A549 (cell line): ENCODE results near the gene CUL9. TPM values are rescaled to one million over a fixed set of nuclear protein-coding genes. Genes with fewer than 3 reads are reported as not detected.

Experiments used
- ATAC-seq, 2 experiments: fragments of 200-7000 bp in 1 of 2; fragments of >200 bp in 1 of 2; cut with Nextera tagmentation in 1 of 2; cut with Tn5 transposase in 1 of 2; 3 replicates each; pipeline versions ENCODE4 v1.8.0 to v1.9.1; 2018 to 2020; ENCODE audit warnings: mild to moderate bottlenecking in 1 of 2, moderate library complexity in 1 of 2
- CTCF ChIA-PET: fragments of 300-600 bp; sonication (Branson Sonifier 250); formaldehyde crosslinking; extraction: SDS; loops from one replicate; lab custom pipeline; 2021; ENCODE audit warnings: antibody characterized with exemption, inconsistent platforms; lab: Yijun Ruan, JAX
- POLR2A ChIA-PET: fragments of 350-600 bp; formaldehyde crosslinking; extraction: SDS; loops from one replicate; lab custom pipeline; 2021; ENCODE audit warnings: antibody characterized with exemption, inconsistent platforms; lab: Yijun Ruan, JAX
- DNase-seq, 2 experiments: peaks; one replicate each; pipeline versions ENCODE4 v3.0.0 to v3.0.0-alpha.2; 2011 to 2016; ENCODE audit warnings: low read depth in 1 of 2, low spot score in 1 of 2
- FAIRE-seq: peaks from 2 replicates; lab custom pipeline; 2011; peaks lifted over from hg19 to GRCh38; lab: Jason Lieb, UNC
- H3K27ac ChIP-seq, 2 experiments: fragments of >200 bp; sonication (Bioruptor Twin); formaldehyde crosslinking; 3 replicates each; pipeline ENCODE4 v1.5.1; 2016 to 2017
- H3K4me1 ChIP-seq: fragments of >200 bp; sonication (Bioruptor Twin); formaldehyde crosslinking; 3 replicates; pipeline ENCODE4 v1.6.1; 2016
- H3K4me2 ChIP-seq: fragments of >200 bp; sonication (Bioruptor Twin); formaldehyde crosslinking; 3 replicates; pipeline ENCODE4 v1.6.1; 2016
- H3K4me3 ChIP-seq: fragments of >200 bp; sonication (Bioruptor Twin); formaldehyde crosslinking; 3 replicates; pipeline ENCODE4 v1.5.1; 2016
- H3K9me3 ChIP-seq: fragments of >200 bp; sonication (Bioruptor Twin); formaldehyde crosslinking; 3 replicates; pipeline ENCODE4 v1.6.1; 2016
- ATOH8 ChIP-seq: fragments of 250-450 bp; sonication (Bioruptor Pico); IDR thresholded peaks from 2 replicates; pipeline ENCODE4 v1.5.0; 2020; ENCODE audit warnings: low read depth, mild to moderate bottlenecking, moderate library complexity
- CBX8 ChIP-seq: fragments of 200-600 bp; sonication (generic); IDR thresholded peaks from 2 replicates; pipeline ENCODE4 v1.6.1; 2016
- CEBPB ChIP-seq, 2 experiments: fragments of >200 bp in 1 of 2; sonication (Bioruptor Twin) in 1 of 2; formaldehyde crosslinking in 1 of 2; IDR thresholded peaks; 2 replicates each; pipeline ENCODE4 v1.6.1; 2012 to 2016
- CHD4 ChIP-seq: fragments of 200-600 bp; sonication (generic); IDR thresholded peaks from 2 replicates; pipeline ENCODE4 v1.6.1; 2016; ENCODE audit warnings: antibody characterized with exemption, mild to moderate bottlenecking, borderline replicate concordance
- E2F6 ChIP-seq: IDR thresholded peaks from 2 replicates; pipeline ENCODE4 v1.6.1; 2012; ENCODE audit warnings: low read depth, borderline replicate concordance
- EHF ChIP-seq: fragments of 250-450 bp; sonication (Bioruptor Pico); IDR thresholded peaks from 2 replicates; pipeline ENCODE4 v1.5.0; 2020; ENCODE audit warnings: mild to moderate bottlenecking
- EHMT2 ChIP-seq: fragments of 200-600 bp; sonication (generic); IDR thresholded peaks from 2 replicates; pipeline ENCODE4 v1.6.1; 2016; ENCODE audit warnings: antibody characterized with exemption, low read depth, mild to moderate bottlenecking, moderate library complexity
- ESRRA ChIP-seq: fragments of 150-350 bp; IDR thresholded peaks from 2 replicates; pipeline ENCODE4 v1.6.1; 2014; ENCODE audit warnings: mild to moderate bottlenecking, low read length, borderline replicate concordance
- FOSB ChIP-seq: fragments of 250-450 bp; sonication (Bioruptor Pico); IDR thresholded peaks from 2 replicates; pipeline ENCODE4 v1.5.0; 2020; ENCODE audit warnings: mild to moderate bottlenecking, moderate library complexity
- FOSL2 ChIP-seq, 2 experiments: fragments of 450-650 bp in 1 of 2; fragments of >200 bp in 1 of 2; sonication (Bioruptor Twin) in 1 of 2; formaldehyde crosslinking; IDR thresholded peaks; 2 replicates each; pipeline versions ENCODE4 v1.5.0 to v1.6.1; 2016 to 2020; ENCODE audit warnings: mild to moderate bottlenecking in 1 of 2, moderate library complexity in 1 of 2
- HEYL ChIP-seq: fragments of 250-450 bp; sonication (Bioruptor Pico); IDR thresholded peaks from 2 replicates; pipeline ENCODE4 v1.8.0; 2021; ENCODE audit warnings: mild to moderate bottlenecking, moderate library complexity
- HOXA7 ChIP-seq: fragments of 250-450 bp; sonication (Bioruptor Pico); IDR thresholded peaks from 2 replicates; pipeline ENCODE4 v1.5.0; 2020; ENCODE audit warnings: mild to moderate bottlenecking, moderate library complexity
- HOXB5 ChIP-seq: fragments of 250-450 bp; sonication (Bioruptor Pico); IDR thresholded peaks from 2 replicates; pipeline ENCODE4 v1.5.0; 2020; ENCODE audit warnings: mild to moderate bottlenecking, moderate library complexity
- MAZ ChIP-seq: fragments of 150-350 bp; IDR thresholded peaks from 2 replicates; pipeline ENCODE4 v1.6.1; 2014; ENCODE audit warnings: antibody characterized with exemption, low read depth, low read length, borderline replicate concordance
- NFE2L2 ChIP-seq: fragments of 150-350 bp; conservative IDR thresholded peaks from 2 replicates; pipeline ENCODE4 v1.6.1; 2014; ENCODE audit warnings: low read length
- NPAS2 ChIP-seq: fragments of 250-450 bp; sonication (Bioruptor Pico); IDR thresholded peaks from 2 replicates; pipeline ENCODE4 v1.8.0; 2022; ENCODE audit warnings: mild to moderate bottlenecking, moderate library complexity, borderline replicate concordance
- POLR2A ChIP-seq: IDR thresholded peaks from 2 replicates; pipeline ENCODE4 v1.6.1; 2012; ENCODE audit warnings: mild to moderate bottlenecking, low read length
- POLR2AphosphoS2 ChIP-seq: conservative IDR thresholded peaks from 2 replicates; pipeline ENCODE4 v1.6.1; 2012; ENCODE audit warnings: low read length, improper control_type of control experiment, inconsistent platforms
- RAD21 ChIP-seq, 2 experiments: fragments of >200 bp in 1 of 2; sonication (Bioruptor Twin) in 1 of 2; formaldehyde crosslinking in 1 of 2; IDR thresholded peaks in 1 of 2; conservative IDR thresholded peaks in 1 of 2; 2 replicates in 1 of 2; 3 replicates in 1 of 2; pipeline ENCODE4 v1.6.1; 2012 to 2018; ENCODE audit warnings: inconsistent platforms in 1 of 2
- RCOR1 ChIP-seq: fragments of 150-350 bp; IDR thresholded peaks from 2 replicates; pipeline ENCODE4 v1.6.1; 2014; ENCODE audit warnings: antibody characterized with exemption, low read length, low read depth
- SREBF2 ChIP-seq: fragments of 450-650 bp; IDR thresholded peaks from 2 replicates; pipeline ENCODE4 v1.6.1; 2014; ENCODE audit warnings: mild to moderate bottlenecking, moderate library complexity
- ZFP36 ChIP-seq: fragments of 450-650 bp; IDR thresholded peaks from 2 replicates; pipeline ENCODE4 v1.6.1; 2014; ENCODE audit warnings: borderline replicate concordance; ENCODE audit not compliant: partially characterized antibody
- ZNF302 ChIP-seq: fragments of 250-450 bp; sonication (Bioruptor Pico); IDR thresholded peaks from 2 replicates; pipeline ENCODE4 v1.9.0; 2021; ENCODE audit warnings: inconsistent platforms, mild to moderate bottlenecking, moderate library complexity
- ZSCAN20 ChIP-seq: fragments of 250-450 bp; sonication (Bioruptor Pico); IDR thresholded peaks from 2 replicates; pipeline ENCODE4 v1.8.0; 2022; ENCODE audit warnings: mild to moderate bottlenecking, moderate library complexity
- WGBS: methylation state at CpG from one replicate; pipeline ENCODE4 v1.1.6; 2017; ENCODE audit errors: missing lambda C conversion rate; 5-methylcytosine and 5-hydroxymethylcytosine counted together
- polyA plus RNA-seq, 4 experiments: library from polyadenylated mRNA; depleted of rRNA in 3 of 4; stranded (reverse); fragments of >200 nt; fragmentation: RNase III in 1 of 4; extraction: RNeasy Plus Mini Kit Qiagen cat#74134 plus additional on column Dnase treatment in 1 of 4; gene quantifications; 2 replicates in 3 of 4; 3 replicates in 1 of 4; pipeline ENCODE4 v1.2.3, GENCODE V29; 2011 to 2017
- TF ChIP-seq, protein P1 (sequence below): fragments of 150-350 bp; IDR thresholded peaks from 2 replicates; pipeline ENCODE4 v1.6.1; 2014; ENCODE audit warnings: low read depth, mild to moderate bottlenecking, low read length

CUL9 gene
- polyA plus RNA-seq, 2 of the 4 experiments (the other 2 are of a cell fraction), result 11.3 to 12.5 TPM

DNA sequence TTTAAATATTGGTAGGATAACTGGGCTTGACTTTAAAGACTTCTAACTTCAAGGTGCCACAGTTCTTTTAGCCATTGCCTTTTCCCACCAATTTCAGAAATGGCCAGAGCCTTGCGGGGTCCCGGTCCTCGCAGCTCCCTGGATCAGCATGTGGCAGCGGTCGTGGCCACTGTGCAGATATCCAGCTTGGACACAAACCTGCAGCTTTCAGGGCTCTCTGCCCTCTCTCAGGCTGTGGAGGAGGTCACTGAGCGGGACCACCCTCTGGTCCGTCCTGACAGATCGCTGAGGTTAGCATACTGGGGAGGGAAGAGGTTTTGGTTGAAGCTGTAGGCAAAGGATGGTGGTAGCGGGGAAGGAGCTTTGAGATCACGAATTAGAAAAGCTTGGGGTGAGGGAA lies 6.4 kb downstream of the CUL9 start (continued):
- no peak for TF ChIP-seq ZFP36
- TF ChIP-seq ZNF302 (CRISPR knock-in tag), result no peak
- no peak for TF ChIP-seq HEYL (CRISPR knock-in tag)
- no peak for TF ChIP-seq FOSB (CRISPR knock-in tag)
- no peak for TF ChIP-seq POLR2A

- WGBS, result 93% methylated on average over 6 of the region's 6 CpGs
- no peak for ATAC-seq
- ChIA-PET POLR2A (no interaction called here), CTCF (no interaction called here)
- Histone ChIP-seq H3K27ac (no peak overlapping the region), H3K4me1 (no peaks in the 10 kb centered on the region), H3K4me2 (no peak overlapping the region), H3K9me3 (no peaks in the 10 kb centered on the region), H3K4me3 (no peak overlapping the region)
- no peak for FAIRE-seq
- TF ChIP-seq NFE2L2 (no peak), E2F6 (no peak), HOXA7 (CRISPR knock-in tag) (no peak)
- DNase-seq, result no peak
Observed at GRCh38 chr6:43189776-43190304, 7.8 kb downstream of the CUL9 start.

- FAIRE-seq (no peak), DNase-seq (no peak), ATAC-seq (no peak)
- Histone ChIP-seq H3K27ac (no peak overlapping the region), H3K4me1 (no peaks in the 10 kb centered on the region), H3K4me3 (no peak overlapping the region), H3K4me2 (no peak overlapping the region), H3K9me3 (no peaks in the 10 kb centered on the region)
- POLR2A ChIA-PET, result no interaction called here
- 95% methylated on average over 9 of the region's 9 CpGs for WGBS
- TF ChIP-seq SREBF2 (no peak), CEBPB (IDR thresholded peaks at IDR 0.05) (no peak), HOXB5 (CRISPR knock-in tag) (no peak), NPAS2 (CRISPR knock-in tag) (no peak), FOSB (CRISPR knock-in tag) (no peak), CHD4 (no peak), FOSL2 (IDR thresholded peaks at IDR 0.05) (no peak), FOSL2 (CRISPR knock-in tag; IDR thresholded peaks at IDR 0.05) (no peak), POLR2A (no peak), ESRRA (no peak), E2F6 (no peak), EHF (no peak), HOXA7 (CRISPR knock-in tag) (no peak)
- CTCF ChIA-PET, result no interaction called here
Observed at GRCh38 chr6:43192911-43193310, 10.9 kb downstream of the CUL9 start.

DNA sequence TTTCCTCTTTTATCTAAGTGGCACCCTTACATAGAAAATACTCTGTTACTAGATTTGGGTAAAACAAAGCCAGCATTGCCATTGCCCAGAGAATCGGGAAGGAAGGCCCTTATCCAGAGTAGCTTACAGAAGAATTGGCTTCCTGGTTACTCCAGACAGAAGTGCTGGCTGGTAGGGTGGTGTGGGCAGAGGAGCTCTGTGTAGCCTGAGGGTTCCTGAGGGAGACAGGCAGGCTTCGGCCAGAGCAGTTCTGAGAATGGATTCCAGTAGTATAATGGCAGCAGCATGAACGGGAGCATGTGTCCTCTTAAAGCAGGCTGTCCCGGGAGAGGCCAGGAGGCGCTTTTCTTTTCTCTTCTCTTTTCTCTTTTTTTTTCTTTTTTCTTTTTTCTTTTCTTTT lies 11.9 kb downstream of the CUL9 start:
- Histone ChIP-seq H3K4me2 (no peak overlapping the region), H3K4me1 (no peaks in the 10 kb centered on the region), H3K4me3 (no peak overlapping the region)
- FAIRE-seq (no peak), DNase-seq (no peak)
- POLR2A ChIA-PET, result no interaction called here
- TF ChIP-seq NFE2L2 (no peak), HEYL (CRISPR knock-in tag) (no peak), CEBPB (IDR thresholded peaks at IDR 0.05) (no peak), FOSB (CRISPR knock-in tag) (no peak), ATOH8 (CRISPR knock-in tag) (no peak), HOXA7 (CRISPR knock-in tag) (no peak), POLR2AphosphoS2 (no peak), EHF (no peak), ZSCAN20 (CRISPR knock-in tag) (no peak), ZNF302 (CRISPR knock-in tag) (no peak), CBX8 (no peak), EHMT2 (no peak), CHD4 (no peak), SREBF2 (no peak), MAZ (no peak), RAD21 (conservative IDR thresholded peaks at IDR 0.05 in 1 of 2, IDR thresholded peaks at IDR 0.05 in 1 of 2) (no peak), E2F6 (no peak), RCOR1 (no peak)
- TF ChIP-seq, protein P1, sequence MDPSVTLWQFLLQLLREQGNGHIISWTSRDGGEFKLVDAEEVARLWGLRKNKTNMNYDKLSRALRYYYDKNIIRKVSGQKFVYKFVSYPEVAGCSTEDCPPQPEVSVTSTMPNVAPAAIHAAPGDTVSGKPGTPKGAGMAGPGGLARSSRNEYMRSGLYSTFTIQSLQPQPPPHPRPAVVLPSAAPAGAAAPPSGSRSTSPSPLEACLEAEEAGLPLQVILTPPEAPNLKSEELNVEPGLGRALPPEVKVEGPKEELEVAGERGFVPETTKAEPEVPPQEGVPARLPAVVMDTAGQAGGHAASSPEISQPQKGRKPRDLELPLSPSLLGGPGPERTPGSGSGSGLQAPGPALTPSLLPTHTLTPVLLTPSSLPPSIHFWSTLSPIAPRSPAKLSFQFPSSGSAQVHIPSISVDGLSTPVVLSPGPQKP, result no peak
- TF ChIP-seq, all 56 proteins: peak for 0
- CTCF ChIA-PET, result interaction anchor here (0.8 to 1.2 kb wide), 2 partner anchors 11 to 26 kb away, joined by 3 to 4 read pairs; no protein-coding TSS in a partner anchor
- no peaks in the 10 kb centered on the region for H3K9me3 ChIP-seq
- 93% methylated on average over 5 of the region's 5 CpGs for WGBS
- no peak overlapping the region for H3K27ac ChIP-seq
- no peak for ATAC-seq
